ENCODE measurements around the gene KRTAP10-9.
"Not testable (repeated sequence)": the region's sequence is repeated elsewhere in the genome, so short reads cannot be mapped to it uniquely, and the experiment has no call there.

KRTAP10-9 gene

DNA sequence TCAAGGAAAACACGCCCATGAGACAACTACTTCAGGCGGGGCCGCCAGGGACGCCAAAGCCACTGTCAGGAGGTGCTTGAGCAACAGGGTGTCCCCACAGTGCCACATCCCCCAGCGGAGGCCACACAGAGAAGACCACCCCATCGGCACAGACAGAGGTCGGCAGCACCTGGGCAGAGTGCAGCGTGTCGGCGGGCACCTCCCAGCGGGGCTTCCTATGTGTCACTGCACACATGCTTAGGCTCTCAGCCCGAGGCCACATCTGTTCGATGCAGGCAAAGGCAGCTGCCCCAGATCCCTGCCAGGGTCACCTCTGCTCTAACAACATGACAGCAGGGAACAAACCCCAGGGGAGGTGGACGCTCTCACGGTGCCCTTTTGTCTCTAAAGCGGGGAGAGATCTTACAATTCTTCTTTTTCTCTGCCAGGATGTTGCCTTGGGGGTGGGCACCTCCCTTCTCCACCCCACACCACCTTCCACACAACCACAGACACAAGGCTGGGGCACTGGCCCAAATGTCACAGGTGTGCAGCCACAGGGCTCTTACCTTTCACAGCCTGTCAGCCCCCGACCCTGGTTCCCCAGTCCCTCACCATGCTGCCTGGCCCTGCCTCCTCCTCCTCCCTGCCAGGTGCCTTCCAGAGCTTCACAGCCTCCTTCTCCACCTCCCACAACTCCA, 10.8 kb upstream of the KRTAP10-9 start:
- no peak for DNase-seq

DNA sequence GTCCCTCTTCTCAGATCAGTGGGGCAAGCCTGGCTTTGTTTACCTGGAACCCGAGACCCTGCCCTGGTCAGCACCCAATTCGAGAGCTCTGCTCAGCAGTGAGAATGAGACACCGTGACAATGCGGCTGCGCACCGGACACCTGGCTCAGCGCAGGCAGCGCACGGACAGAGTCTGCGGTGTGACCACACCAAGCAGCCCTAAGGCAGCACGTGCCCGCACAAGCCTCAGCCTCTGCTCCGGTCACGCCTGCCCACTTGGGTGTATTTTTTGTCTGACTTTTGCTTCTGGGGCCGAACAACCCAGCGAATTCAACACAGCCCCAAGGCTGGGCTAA, 10.3 kb upstream of the KRTAP10-9 start:
- DNase-seq, result no peak

DNA sequence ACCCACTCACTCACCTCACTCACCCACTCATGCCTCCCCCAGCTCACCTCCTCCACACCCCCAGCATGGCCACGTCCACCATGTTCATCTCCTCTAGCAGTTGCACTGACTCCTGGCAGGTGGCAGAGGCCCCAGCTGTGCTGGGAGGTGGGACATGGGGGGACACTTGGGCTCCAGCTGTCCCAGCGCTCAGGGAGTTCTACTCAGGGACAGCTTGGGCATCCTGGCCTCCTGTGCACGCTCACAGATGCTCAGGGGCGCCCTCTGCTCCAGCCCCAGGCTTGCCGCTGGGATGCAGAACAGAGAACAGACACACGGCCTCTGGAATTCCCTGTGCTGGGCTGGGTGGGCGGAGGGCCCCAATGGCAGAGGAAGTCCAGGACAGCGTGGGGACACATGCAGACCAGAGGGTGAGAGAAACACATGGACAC, 9.8 kb upstream of the KRTAP10-9 start:
- no peak for DNase-seq

DNA sequence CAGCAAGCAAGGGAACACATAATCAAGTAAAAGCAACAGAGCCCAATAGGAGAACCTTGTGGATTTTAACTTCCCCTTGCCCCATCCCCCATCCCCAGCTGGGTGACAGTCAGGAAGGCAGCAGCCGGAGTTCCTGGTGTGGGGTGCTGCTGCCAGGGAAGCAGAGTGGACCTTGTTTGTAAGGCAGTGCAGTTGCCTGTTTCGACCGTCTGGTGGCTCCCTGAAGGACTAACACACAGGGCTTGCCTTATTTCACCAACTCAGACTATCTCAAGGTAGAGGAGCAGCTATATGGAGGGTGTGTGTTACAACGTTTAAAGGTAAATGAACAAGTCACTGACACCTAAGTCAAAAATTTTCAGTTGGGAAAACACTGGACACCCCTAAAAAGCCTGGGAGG, 8.4 kb upstream of the KRTAP10-9 start:
- DNase-seq, result no peak

DNA sequence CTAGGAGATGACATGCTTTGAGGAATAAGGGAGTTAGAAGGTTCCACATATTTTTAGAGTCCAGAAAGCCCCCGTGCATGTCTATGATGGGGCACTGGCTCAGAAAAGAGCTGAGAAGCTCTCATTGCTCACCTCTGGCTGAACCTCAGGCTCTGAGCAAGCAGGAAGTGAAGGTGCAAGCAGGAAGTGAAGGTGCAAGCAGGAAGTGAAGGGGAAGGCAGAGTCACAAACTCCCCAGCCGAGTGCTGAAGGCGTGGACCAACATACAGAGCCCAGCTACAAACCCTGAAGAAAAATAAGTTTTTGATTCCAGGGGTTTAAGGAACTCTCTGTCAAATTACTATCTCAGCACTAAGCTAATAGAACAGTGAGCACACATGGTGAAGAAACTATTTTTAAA, 8.0 kb upstream of the KRTAP10-9 start:
- DNase-seq, result peak; percentile 54

DNA sequence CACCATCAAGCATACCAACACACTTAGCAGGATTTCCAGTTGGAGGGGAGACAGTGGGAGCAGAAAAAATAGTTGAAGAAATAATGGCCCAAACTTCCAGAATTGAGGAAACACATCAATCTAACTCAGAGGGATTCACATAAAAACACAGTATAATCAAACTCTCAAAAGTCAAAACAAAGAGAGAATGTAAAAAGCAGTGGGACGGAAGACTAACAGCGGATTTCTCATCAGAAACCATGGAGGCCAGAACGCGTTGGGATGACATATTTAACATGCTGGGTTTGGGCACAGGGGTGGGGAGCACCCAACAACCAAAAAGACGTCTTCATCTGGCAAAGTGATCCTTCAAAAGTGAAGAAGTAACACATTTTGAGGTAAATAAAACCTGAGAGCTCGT, 7.0 kb upstream of the KRTAP10-9 start:
- DNase-seq, result no peak

DNA sequence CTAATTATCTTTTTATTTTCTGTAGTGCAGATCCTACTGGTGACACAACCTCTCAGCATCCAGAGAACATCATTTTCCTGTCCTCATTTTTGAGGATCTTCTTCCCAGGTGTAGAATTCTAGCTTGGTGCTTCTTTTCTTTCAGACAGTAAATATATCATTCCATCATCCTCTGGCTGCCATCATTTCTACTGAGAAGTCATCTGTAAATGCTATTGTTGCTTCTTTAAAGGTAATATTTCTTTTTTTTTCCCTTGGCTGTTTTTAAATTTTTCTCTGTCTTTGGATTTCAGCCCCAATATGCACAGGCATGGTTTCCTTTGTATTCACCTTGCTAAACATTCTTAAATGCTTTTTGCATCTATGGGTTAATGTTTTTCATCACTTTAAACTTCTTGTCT, 3.3 kb upstream of the KRTAP10-9 start:
- no peak for DNase-seq

DNA sequence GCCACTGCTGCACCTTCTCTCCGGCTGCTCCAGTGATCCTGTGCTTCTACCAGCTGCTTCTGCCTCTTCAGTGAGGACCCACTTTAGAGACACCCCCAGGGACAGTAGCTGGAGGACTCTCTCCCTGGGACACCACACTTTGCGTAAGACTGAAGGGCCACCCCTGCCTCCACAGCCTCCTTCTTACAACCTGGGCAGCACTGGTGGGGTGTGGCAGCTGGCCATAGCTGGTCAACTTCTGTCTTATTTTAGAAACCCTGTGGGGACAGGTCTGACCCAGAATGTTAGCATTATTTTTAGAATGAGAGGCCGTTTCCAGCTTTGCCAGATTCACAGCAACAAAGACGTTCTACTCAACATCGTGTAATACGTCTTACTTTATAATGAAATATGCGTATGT, 1.1 kb upstream of the KRTAP10-9 start:
- no peak for DNase-seq

DNA sequence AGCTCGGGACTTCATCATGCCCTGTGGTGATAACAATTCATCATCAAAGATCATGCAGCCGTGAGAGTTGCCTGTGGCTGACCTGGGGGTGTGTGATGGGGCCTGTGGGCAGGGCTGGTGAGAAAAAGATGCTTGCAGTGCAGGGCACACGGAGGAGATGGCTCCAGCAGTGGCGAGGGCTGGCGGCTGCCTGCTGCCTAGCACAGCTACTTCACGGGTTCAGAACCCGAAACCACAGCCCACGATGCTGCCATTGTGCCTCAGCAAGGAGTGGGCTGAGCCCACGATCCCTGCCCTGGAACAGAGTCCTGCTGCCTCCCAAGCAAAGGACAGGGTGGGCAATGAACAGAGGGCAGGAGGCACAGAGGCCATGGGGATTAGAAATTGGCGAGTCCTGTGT, 631 bp upstream of the KRTAP10-9 start:
- no peak for DNase-seq

DNA sequence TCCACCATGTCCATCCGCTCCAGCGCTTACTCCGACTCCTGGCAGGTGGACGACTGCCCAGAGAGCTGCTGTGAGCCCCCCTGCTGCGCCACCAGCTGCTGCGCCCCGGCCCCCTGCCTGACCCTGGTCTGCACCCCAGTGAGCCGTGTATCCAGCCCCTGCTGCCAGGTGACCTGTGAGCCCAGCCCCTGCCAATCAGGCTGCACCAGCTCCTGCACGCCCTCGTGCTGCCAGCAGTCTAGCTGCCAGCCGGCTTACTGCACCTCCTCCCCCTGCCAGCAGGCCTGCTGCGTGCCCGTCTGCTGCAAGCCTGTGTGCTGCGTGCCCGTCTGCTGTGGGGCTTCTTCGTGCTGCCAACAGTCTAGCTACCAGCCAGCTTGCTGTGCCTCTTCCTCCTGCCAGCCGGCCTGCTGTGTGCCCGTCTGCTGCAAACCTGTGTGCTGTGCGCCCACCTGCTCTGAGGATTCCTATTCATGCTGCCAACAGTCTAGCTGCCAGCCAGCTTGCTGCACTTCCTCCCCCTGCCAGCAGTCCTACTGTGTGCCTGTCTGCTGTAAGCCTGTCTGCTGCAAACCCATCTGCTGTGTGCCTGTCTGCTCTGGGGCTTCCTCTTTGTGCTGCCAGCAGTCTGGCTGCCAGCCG, 409 bp downstream of the KRTAP10-9 start:
- not testable (repeated sequence) for DNase-seq

DNA sequence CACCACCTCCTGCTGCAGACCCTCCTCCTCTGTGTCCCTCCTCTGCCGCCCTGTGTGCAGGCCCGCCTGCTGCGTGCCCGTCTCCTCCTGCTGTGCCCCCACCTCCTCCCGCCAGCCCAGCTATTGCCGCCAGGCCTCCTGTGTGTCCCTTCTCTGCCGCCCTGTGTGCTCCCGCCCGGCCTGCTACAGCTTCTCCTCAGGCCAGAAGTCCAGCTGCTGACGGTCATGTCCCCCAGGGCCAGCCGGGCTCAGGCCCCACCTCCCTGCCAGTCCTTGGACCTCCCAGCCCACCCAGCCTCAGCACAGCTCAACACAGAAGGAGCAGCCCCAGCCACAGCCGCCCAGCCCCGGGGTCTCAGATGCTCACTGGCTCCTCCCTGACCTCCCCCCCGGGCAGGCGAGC, 939 bp downstream of the KRTAP10-9 start:
- DNase-seq, result not testable (repeated sequence)

DNA sequence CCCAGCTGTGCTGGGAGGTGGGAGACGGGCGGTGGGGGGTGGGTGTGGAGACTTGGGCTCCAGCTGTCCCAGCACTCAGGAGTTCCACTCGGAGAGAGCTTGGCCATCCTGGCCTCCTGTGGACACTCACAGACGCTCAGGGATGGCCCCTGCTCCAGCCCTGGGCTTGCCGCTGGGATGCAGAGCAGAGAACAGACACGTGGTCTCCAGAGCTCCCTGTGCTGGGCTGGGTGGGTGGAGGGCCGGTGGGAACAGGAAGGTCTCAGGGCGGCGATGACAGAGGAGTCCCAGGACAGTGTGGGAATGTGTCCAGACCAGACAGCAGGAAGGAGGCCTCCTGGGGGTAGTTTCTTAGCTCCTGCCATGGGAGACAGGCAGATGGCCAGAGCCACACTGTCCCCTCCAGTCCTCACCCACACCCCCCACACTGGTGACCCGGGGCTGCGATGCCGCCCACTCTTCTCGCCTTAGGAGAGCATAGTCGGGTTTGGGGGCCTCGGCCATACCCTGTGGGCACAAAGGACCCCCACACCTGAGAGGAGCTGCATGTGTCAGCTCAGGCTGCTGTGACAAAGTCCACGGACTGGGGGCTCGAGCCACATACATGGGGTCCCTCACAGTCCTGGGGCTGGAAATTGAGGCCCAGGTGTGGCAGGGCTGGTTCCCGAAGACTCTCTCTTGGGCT, 2.0 kb downstream of the KRTAP10-9 start:
- DNase-seq, result no peak

DNA sequence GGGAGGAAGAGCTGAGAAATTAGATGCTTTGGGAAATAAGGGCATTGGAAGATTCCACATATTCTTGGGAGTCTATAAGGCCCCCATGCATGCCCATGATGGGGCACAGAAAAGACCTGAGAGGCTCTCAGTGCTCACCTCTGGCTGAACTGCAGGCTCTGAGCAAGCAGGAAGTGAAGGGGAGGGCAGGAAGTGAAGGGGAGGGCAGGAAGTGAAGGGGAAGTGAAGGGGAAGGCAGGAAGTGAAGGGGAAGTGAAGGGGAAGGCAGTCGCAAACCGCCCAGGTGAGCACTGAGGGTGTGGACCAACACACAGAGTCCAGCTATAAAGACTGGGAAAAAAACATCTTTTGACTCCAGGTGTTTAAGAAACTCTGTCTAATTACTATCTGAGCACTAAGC, 3.5 kb downstream of the KRTAP10-9 start:
- DNase-seq, result no peak

DNA sequence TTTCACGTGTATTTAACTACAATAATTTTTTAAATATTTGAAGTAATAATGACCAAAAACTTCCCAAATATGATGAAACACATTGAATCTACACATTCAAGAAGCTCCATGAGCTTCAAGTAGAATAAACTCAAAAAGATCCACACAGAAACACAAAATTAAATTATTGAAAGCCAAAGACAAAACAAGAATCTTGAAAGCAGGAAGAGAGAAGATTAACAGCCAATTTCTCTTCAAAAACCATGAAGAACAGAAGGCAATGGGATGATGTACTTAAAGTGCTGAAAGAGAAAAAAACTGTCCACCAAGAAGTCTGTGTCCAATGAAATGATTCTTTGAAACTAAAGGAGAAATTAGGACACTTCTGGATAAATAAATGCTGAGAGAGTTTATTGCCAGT, 5.2 kb downstream of the KRTAP10-9 start:
- DNase-seq, result no peak

DNA sequence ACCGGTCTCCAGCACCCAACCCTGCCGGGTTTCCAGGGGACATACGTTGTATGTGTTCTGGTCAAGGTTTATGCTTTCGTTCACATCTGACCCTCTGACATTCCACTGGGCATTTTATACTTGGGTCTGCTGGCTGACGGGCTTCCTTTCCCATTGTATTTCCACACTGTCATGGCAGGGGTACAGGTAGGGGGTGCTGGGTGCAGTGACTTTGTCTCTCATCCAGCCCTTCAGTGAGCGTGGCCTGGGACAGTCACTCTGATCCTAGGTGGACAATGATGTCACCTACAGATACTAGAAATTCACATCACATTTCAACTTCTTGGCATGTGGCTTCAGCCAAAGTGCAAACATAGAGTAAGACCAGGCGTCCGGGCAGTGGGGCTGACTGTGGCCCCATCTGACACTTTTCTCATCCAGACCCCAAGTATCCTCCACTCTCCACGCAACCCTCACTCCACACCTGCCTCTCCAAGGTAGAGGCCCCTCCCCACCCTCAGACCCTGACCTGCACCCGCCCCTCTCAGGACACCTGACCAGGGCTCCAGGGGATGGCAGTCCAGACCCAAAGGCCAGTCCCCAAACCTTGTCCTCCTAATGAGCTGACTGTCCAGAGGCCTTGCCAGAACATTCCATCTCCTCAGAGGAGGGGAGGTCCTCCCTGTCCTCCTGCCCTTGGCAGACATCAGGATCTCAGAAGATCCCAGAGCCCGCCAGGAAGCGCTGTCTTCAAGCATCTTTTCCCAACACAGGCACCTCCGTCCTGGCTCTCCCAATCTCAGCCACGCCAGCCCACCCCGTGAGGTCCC, 9.5 kb downstream of the KRTAP10-9 start:
- no peak for DNase-seq

DNA sequence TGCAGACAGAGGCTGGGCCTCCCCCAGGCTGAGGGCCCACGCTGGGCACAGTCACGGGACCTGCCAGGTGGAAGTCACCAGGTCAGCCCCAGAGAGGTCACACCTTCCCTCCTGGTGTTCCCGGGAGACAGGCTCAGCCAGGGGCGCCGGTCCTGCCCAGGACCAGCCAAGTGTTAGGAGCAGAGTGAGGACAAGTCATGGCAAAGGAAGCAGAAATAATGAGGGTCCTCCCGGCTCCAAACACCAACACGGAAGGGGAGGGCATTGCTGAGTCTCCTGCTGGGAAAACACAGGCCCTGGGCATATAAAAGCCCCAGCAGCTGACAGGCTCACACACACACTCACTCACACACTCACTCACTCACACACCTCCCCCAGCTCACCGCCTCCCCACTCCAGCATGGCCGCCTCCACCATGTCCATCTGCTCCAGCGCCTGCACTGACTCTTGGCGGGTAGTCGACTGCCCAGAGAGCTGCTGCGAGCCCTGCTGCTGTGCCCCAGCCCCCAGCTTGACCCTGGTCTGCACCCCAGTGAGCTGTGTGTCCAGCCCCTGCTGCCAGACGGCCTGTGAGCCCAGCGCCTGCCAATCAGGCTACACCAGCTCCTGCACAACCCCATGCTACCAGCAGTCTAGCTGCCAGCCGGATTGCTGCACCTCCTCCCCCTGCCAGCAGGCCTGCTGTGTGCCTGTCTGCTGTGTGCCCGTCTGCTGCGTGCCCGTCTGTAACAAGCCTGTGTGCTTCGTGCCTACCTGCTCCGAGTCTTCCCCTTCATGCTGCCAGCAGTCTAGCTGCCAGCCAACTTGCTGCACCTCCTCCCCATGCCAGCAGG, 10.3 kb downstream of the KRTAP10-9 start, which contains the start of gene KRTAP10-10:
TSS of gene KRTAP10-10 (plus strand) at position 339 of the 833 bp plus-strand sequence. CDS start at position 401, 62 bp downstream.
- no peak for DNase-seq

DNA sequence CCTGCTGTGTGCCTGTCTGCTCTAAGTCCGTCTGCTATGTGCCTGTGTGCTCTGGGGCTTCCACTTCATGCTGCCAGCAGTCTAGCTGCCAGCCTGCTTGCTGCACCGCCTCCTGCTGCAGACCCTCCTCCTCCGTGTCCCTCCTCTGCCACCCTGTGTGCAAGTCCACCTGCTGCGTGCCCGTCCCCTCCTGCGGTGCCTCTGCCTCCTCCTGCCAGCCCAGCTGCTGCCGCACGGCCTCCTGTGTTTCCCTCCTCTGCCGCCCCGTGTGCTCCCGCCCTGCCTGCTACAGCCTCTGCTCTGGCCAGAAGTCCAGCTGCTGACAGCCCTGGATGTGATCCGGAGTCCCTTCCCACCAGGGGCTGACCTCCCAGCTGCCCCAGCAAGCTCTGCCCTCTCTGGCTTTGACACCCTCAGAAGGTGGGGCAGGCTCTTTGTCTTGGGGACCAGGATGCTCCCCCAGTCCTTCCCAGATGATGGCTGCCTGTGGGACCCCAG, 11.0 kb downstream of the KRTAP10-9 start:
- not testable (repeated sequence) for DNase-seq

DNA sequence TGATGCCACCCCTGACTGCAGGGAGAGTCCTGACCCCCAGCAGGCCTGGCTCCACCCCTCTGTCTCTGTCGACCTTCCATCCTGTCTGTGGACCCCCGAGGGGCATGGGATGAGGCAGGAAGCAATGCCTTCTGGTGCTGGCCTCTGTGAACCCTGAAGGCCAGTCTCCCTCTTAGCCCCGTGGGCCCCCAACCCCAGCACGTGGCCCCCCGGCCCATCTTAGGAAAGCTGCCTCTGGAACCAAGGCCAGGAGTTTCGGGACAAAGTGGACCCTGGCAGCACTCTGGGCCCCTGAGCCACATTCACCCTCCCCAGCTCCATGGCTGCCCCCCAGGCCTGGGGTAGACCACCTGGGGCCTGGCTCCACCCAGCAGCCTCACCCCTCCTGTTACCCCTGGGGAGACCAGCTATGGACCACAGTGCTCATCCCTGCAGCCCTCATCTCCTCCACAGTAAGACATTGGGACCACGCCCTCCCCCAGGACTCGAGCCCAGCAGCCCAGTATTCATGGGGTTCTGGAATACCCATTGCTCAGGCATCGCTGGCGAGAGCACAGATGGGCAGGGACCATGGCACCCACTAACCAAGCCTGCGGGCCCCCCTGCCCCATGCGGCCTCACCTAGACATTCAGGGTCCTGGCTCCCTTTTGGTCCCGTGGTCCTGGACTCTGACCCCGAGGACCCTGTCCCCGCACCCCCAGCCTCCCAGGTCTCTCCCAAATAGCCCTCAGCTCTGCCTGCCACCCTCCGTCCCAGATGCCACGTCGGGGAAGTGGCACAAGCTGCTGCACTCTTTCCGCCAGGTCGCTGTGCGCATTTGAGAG, 11.8 kb downstream of the KRTAP10-9 start:
- not testable (repeated sequence) for DNase-seq

DNA sequence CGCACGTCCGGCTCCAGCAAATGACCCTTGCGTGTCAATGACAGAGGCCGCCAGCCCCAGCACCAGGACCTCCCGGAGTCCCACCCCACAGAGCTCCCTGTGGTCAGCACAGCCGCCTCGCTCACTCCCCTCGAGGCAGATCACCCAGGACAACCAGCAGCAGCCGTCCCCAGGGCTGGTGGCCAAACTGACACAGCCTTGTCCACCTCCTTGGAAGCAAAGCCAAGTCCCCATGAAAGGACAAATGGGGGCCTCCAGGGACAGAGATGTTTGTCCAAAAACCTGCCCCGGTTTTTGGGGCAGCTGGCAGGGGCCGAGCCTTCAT, 12.4 kb downstream of the KRTAP10-9 start:
- DNase-seq, result no peak

DNA sequence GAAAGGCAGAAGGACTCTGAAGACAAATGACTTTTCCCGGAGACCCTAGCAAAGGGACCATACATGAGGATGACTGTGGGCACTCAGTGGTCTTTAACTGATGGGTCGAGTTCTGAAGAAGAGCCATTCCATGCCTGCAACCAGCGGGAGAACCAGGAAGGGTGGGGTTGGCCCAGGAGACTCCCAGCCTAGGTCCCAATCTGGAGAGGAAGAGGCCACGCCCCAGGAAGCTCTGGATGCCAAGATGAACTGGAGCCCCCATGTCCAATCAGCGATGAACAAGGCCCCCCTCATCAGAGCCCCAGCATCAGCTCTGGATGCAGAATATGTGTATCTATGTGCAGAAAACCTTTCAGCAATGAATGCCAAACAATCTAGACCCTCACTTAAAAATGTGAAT, 13.9 kb downstream of the KRTAP10-9 start:
- no peak for DNase-seq

DNA sequence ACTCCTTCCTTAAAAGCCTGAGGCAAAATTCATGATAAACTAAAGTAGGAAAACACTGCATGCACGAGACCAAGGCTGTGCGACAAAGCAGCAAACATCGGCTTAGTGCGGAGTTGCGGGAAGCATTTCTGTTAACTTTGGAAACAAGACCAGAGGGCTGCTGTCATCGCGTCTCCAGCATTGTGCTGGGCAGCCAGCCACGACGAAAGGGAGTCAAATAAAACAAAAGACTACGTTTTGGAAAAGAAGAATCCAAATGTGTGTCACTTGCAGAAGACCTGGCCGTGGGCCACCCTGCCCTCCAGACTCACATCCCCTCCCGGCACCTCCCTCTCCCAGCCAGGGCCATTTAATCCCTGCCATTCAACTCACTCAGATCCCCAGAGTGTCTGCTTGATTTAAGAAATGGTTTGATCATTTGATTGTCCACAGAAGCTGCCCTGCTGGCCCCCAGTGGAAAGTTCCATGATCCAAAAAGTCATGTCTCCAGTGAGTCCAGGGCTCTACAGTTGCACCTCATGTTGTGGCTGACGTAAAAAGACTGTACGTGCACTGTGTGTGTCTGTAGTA, 16.9 kb downstream of the KRTAP10-9 start:
- DNase-seq, result no peak
